ENCODE data around the gene LYL1. TPM values are rescaled to one million over a fixed set of nuclear protein-coding genes. Genes with fewer than 3 reads are reported as not detected.
A peak's percentile ranks its signal among the peaks of the same experiment; 100 is the strongest.

The LYL1 gene
- total and polyA plus RNA-seq, 9 of the 15 experiments (the other 6 are each of a cell fraction or from before 2014, with no cell fraction given) = 1.3 to 266 (median 34.0) TPM

DNA sequence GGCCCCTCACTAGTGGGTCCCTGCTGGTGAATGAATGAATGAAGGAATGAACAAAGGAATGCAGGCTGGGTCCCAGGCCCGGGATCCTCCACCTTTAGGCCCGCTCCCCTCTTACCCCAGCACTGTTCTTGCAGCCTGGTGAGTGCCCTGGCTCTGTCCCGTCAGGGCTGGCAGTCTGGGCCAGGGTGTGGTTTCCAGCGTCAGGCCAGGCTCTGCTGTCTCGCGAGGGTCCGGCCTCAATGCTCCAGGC is 317 bp downstream of the LYL1 start (continued):
- peak; percentile 45; the same call in 1 of the 2 replicates for TF ChIP-seq HDGF (IDR thresholded peaks at IDR 0.05)
- no peak for TF ChIP-seq ILK (tag; IDR thresholded peaks at IDR 0.05; ENCODE audit: borderline replicate concordance, low read depth)
- TF ChIP-seq NFRKB (IDR thresholded peaks at IDR 0.05; ENCODE audit: low read depth) = peak; percentile 66
- TF ChIP-seq PHF8 (IDR thresholded peaks at IDR 0.05; ENCODE audit: borderline replicate concordance, low read length) = peak; percentile 77; the same call in 1 of the 2 replicates
- no peak for TF ChIP-seq MCM5 (IDR thresholded peaks at IDR 0.05; ENCODE audit: low read depth)
- TF ChIP-seq CHD2 (IDR thresholded peaks at IDR 0.05; ENCODE audit: low read depth, low read length) = peak; percentile 96
- no peak for TF ChIP-seq NFIC (IDR thresholded peaks at IDR 0.05)
- TF ChIP-seq BRD9 (IDR thresholded peaks at IDR 0.05; ENCODE audit: low read depth, partially characterized antibody) = peak; percentile 29
- TF ChIP-seq, protein P1, sequence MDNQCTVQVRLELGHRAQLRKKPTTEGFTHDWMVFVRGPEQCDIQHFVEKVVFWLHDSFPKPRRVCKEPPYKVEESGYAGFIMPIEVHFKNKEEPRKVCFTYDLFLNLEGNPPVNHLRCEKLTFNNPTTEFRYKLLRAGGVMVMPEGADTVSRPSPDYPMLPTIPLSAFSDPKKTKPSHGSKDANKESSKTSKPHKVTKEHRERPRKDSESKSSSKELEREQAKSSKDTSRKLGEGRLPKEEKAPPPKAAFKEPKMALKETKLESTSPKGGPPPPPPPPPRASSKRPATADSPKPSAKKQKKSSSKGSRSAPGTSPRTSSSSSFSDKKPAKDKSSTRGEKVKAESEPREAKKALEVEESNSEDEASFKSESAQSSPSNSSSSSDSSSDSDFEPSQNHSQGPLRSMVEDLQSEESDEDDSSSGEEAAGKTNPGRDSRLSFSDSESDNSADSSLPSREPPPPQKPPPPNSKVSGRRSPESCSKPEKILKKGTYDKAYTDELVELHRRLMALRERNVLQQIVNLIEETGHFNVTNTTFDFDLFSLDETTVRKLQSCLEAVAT (IDR thresholded peaks at IDR 0.05) = peak in 1 of 2 experiments; percentile 81; a peak in 2 of 4 replicates
- TF ChIP-seq ZNF24 (IDR thresholded peaks at IDR 0.05) = peak; percentile 97
- TF ChIP-seq, protein P2, sequence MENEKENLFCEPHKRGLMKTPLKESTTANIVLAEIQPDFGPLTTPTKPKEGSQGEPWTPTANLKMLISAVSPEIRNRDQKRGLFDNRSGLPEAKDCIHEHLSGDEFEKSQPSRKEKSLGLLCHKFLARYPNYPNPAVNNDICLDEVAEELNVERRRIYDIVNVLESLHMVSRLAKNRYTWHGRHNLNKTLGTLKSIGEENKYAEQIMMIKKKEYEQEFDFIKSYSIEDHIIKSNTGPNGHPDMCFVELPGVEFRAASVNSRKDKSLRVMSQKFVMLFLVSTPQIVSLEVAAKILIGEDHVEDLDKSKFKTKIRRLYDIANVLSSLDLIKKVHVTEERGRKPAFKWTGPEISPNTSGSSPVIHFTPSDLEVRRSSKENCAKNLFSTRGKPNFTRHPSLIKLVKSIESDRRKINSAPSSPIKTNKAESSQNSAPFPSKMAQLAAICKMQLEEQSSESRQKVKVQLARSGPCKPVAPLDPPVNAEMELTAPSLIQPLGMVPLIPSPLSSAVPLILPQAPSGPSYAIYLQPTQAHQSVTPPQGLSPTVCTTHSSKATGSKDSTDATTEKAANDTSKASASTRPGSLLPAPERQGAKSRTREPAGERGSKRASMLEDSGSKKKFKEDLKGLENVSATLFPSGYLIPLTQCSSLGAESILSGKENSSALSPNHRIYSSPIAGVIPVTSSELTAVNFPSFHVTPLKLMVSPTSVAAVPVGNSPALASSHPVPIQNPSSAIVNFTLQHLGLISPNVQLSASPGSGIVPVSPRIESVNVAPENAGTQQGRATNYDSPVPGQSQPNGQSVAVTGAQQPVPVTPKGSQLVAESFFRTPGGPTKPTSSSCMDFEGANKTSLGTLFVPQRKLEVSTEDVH (IDR thresholded peaks at IDR 0.05; ENCODE audit: low read depth, partially characterized antibody) = no peak
- 0 out of 2 replicates have a peak, but pooled peaks have one; percentile 49 for TF ChIP-seq PRMT5 (CRISPR knock-in tag; IDR thresholded peaks at IDR 0.05)
- peak; percentile 27; the same call in 1 of the 2 replicates for TF ChIP-seq FOXP1 (CRISPR knock-in tag; IDR thresholded peaks at IDR 0.05)
- TF ChIP-seq ZNF12 (CRISPR knock-in tag; IDR thresholded peaks at IDR 0.05) = peak; percentile 21; the same call in 1 of the 2 replicates
- peak; percentile 65; the same call in 1 of the 2 replicates for TF ChIP-seq TGIF2 (CRISPR knock-in tag; IDR thresholded peaks at IDR 0.05)

Measured in K562 (cell line).